HG02798 (cell line): Measurements from ENCODE around the gene ADO.

ENCODE experiments used
- ATAC-seq: cut with Tn5 transposase; IDR thresholded peaks from one replicate; pipeline ENCODE4 v1.9.1; 2021; ENCODE audit warnings: mild to moderate bottlenecking; ENCODE audit not compliant: unreplicated experiment, poor library complexity

Gene ADO

DNA sequence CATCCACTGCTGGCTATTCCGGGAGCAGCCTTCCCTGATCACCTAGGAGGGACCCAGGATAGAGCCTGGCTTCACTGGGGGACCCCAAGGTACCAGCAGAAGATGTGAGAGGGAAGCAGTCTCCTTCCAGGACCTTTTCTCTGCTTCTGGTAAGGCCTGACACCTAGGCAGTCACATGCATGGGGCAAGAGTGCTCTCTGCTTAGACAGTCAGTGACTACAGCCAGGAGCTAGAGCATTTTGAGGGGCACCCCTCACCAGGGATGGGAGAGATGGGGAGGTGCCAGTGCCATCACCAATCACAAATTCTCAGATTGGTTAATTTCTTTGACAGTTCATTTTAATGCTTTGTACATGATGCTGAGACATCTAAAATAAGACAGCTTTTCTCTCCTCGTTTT is 13.9 kb upstream of the ADO start:
- no peak for ATAC-seq

DNA sequence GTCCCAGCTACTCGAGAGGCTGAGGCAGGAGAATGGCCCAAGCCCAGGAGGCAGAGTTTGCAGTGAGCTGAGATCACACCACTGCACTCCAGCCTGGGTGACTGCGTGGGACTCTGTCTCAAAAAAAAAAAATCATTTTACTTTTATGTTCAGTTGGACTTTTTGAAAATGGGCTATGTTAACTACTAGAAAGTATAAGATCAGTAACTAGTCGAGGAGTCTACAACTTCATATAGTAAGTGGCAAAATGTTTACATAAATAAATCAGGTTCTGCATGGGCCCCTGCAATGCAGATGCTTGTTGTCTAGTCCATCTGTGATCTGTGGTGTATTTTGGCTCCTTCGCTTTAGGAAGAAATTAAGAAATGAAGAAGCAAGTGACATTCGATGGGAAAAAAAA is 12.3 kb upstream of the ADO start:
- no peak for ATAC-seq

DNA sequence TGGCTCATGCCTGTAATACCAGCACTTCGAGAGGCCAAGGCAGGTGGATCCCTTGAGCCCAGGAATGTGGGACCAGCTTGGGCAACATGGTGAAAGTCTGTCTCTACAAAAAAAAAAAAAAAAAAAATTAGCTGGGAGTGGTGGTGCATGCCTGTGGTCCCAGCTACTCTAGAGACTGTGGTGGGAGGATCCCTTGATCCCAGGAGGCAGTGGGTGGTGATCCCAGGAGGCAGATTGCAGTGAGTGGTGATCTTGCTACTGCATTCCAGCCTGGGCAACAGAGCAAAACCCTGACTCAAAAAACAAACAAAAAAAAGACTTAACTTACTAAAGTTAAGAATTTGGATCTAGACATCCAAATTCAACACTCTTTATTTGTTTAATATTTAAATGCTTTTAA is 10.2 kb upstream of the ADO start:
- ATAC-seq = no peak

GRCh38 chr10:62795100-62795499 is 9.4 kb upstream of the ADO start:
- no peak for ATAC-seq

- no peak for ATAC-seq
Observed at GRCh38 chr10:62795762-62796161, 8.8 kb upstream of the ADO start.

DNA sequence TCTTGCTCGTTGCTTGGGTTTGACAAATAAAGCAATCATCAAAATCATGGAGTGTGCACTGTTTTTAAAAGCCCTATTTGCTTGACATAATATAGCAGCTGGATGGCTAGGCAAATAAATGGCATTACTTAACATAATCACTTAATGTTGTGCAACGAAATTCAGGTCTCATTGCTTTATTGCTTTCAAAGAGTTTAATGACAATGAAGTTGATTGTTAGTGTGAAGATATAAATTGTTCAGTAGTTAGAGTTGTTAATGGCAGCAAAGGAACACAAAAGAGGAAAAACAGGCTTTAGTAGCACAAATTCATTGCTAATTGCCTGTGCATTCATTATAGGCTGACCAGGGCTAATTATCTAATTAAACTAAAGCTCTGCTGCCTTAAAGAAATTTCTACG is 7.6 kb upstream of the ADO start:
- no peak for ATAC-seq

DNA sequence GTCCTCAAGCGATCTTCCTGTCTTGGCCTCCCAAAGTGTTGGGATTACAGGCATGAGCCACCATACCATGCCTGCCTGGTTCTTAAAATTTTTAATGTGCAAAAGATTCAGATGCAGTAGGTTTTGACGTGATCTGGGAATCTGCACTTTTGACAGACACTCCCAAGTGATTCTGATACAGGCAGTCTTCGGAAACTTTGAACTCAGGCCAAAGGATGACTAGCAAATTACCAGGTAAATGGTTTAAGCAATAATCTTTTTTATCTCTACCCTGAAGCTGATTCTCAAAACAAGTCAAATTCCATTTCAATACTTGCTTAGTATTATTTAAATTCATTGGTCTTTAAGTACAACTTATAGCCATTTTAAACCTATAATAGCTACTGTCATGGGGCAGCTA is 2.6 kb upstream of the ADO start:
- ATAC-seq = no peak

- no peak for ATAC-seq
Observed at GRCh38 chr10:62803724-62804355, 680 bp upstream of the ADO start.

GRCh38 chr10:62805231-62806099 is 945 bp downstream of the ADO start:
- ATAC-seq = peak; percentile 2

DNA sequence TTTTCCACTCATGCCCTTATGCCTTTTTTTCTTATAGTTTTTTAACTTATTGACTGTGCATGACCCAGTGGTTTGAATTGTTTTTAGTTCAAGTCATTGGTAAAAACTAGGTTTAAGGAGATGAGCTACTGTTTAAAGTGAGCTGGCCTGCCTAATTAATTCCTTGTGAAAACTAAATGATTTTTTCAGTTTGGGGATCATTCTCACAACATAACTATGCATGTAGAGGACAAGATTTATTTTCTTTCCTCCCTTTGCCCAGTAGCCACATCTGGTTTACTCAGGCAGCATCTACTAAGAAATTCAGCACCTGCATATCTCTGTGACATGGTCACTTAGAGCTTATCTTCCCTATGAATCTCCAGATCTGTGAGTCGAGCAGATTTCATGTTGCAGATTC is 1.7 kb downstream of the ADO start:
- ATAC-seq = no peak

DNA sequence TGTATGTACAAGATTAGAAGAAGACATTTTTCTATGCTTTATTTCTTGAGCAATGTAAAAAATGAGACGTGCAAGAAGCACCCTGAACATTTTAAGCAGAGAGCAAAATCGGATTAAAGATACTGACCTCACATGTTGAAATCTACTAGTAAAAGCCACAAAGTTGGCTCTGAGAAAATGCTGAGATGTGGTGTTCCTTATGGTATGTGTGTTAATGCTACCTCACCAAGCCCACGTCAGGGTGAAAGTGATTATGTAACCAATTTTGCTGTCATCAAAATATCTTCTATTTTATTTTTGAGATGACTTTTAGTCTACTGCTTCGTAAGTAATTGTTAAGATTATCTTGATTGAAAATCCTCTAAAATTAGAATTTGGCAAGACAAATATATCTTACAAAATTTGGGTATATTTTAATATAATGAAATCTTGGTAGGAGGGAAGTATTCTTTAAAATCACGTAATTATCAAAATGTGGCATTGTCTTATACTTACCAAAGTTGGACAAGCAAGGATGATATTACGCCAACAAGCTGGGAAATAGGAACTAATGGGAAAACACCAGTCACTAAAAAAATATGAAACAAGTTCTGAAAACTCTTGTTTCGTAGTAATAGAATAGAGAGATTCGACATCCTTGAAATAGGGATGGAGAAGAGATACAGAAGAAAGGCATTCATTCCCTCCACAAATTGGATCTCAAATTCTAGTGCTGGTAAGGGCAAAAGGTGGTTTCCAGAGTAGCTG is 5.8 kb downstream of the ADO start:
- no peak for ATAC-seq

- peak; percentile 40 for ATAC-seq
Observed at GRCh38 chr10:62811159-62811875, 6.8 kb downstream of the ADO start.

DNA sequence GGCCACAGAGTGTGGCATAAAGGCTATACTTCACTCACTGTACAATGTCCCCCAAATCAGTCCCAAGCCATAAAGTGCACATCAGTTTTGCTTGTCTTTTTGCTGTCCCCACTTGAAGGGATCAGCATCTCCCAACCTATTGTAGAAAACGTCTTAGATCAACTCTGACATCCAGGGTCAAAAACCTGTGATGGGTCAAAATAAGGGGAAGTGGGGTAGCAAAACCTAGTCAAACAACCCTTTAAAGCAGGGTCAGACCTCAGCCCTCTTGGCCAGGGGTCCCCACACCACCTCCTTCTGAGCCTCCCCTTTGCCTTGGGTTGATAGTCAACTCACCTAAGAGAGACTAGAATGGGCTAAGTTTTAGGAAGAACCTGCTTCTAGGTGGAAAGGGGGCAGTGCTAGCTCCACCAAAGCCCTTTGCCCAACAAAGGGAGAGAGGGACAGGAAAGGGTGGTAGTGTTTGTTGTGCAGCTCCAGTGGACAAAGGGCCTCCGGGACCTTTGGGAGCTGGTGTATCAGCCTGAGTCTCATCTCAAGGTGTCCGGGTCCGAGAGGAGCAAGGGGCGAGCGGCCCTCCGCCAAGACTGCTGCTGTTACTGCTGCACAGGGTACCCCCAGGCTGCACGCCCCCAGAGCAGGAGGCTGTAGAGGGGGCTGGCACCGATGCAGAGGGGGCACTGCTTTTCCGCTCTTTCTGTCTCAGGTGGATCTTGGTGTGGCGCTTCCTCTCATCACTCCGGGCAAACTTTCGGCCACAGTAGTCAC is 8.3 kb downstream of the ADO start:
- ATAC-seq = no peak

GRCh38 chr10:62813453-62813852 is 8.9 kb downstream of the ADO start:
- ATAC-seq = no peak

- no peak for ATAC-seq
Observed at GRCh38 chr10:62813981-62814380, 9.5 kb downstream of the ADO start.

DNA sequence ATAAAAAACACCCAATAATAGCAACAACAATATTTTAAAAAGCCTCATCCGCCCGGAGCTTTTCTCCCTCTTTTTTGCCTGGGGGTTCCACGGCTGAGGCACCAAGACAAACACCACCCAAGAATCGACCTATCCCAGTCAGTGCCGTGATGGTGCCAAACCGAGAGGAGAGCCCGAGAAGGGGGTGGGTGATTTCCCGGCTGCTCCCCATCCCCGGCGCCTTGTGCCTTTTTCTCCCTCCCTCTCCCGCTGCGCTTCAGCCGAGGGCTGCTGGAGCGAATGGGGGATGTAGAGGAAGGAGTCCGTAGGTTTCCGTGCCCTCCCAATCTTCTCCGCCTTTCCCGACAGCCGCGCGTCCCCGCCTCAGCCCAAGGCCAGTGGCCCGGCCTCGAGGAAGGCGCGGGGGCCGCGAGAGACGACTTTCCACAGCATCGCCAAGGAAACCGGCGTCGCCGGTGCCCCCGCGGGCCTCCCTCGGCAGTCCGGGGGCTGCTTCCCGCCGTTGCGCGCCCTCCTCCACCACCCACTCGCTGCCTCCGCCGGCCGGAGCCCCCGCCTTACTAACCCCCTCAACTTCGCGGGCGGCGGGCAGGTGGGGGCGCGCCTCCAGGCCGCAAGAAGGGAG is 10.3 kb downstream of the ADO start:
- ATAC-seq = no peak

DNA sequence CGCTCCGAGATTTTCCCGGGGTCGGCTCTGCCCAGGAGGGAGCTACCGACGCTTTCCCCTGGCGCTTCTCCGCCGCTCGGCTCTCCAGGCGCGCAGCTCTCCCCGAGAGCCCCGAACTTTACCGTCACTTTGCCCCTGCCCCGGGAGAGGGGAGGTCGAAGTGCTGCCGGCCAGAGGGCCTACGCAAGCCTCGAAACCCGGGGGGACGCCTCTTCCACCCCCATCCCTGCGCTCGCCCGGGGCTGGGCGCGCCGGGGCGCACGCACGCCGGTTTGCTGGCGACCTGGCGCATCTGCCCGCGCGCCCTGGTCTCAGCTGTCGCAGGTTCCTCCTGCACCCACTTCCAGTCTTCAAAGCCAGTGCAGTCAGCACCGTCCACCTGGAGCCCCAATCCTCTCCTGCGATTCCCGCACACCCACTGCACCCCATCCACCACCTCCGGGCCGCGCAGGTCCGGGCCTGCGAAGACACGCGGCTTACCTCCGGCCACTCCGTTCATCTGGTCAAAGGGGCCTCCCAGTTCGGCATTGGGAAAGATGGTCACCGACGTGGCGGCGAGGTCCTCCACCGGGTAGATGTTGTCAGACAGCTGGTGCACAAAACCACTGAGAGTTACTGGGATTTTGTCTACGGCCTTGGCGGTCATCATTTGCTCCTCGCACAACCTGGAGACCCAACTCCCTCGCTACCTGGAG is 11.0 kb downstream of the ADO start:
- no peak for ATAC-seq

GRCh38 chr10:62816076-62816330 is 11.5 kb downstream of the ADO start:
- ATAC-seq = no peak
